GM12878 (cell line): ENCODE results near the gene ADGRV1. TPM values are rescaled to one million over a fixed set of nuclear protein-coding genes. Genes with fewer than 3 reads are reported as not detected.

Experiments
- ATAC-seq: fragments of 200-7000 bp; cut with Tn5 transposase; 3 replicates; pipeline ENCODE4 v1.9.1; 2020; ENCODE audit warnings: mild to moderate bottlenecking, moderate library complexity
- BruUV-seq: library from RNA; stranded (reverse); fragments of 400-500 nt; replicated peaks from 2 replicates; lab custom pipeline; 2021; lab: Mats Ljungman, UMichigan
- CTCF ChIA-PET: fragments of 300-600 bp; sonication (Branson Sonifier 250); formaldehyde crosslinking; extraction: SDS; loops from one replicate; lab custom pipeline; 2021; ENCODE audit warnings: inconsistent platforms; lab: Yijun Ruan, JAX
- POLR2A ChIA-PET: fragments of 350-600 bp; formaldehyde crosslinking; extraction: SDS; loops from one replicate; lab custom pipeline; 2021; ENCODE audit warnings: inconsistent platforms; lab: Charles Lee
- RAD21 ChIA-PET: fragments of 300-600 bp; sonication (Branson Sonifier 250); formaldehyde crosslinking; loops from one replicate; lab custom pipeline; 2023; ENCODE audit warnings: antibody characterized with exemption; ENCODE audit not compliant: unreplicated experiment; lab: Charles Lee
- SMC1A ChIA-PET: fragments of 300-600 bp; sonication (Branson Sonifier 250); formaldehyde crosslinking; loops from one replicate; lab custom pipeline; 2023; ENCODE audit not compliant: unreplicated experiment, uncharacterized antibody; lab: Charles Lee
- DNase-seq: peaks from one replicate; pipeline ENCODE4 v3.0.0-alpha.2; 2011; ENCODE audit warnings: low read depth, low spot score
- FAIRE-seq: peaks from 3 replicates; lab custom pipeline; 2011; peaks lifted over from hg19 to GRCh38; lab: Jason Lieb, UNC
- H2AFZ ChIP-seq: 2 replicates; pipeline ENCODE4 v1.6.0; 2011; ENCODE audit warnings: low read depth, low read length, control low read depth; ENCODE audit not compliant: control insufficient read depth
- H3K27ac ChIP-seq: 2 replicates; pipeline ENCODE4 v1.5.1; 2011; ENCODE audit warnings: control low read depth; ENCODE audit not compliant: control insufficient read depth, insufficient read depth
- H3K27me3 ChIP-seq, 2 experiments: replicated peaks in 1 of 2; 2 replicates each; pipeline versions ENCODE4 v1.6.0 to v1.6.1; 2011; ENCODE audit warnings: low read length in 1 of 2; ENCODE audit not compliant: control insufficient read depth in 2 of 2, insufficient read depth in 2 of 2
- H3K36me3 ChIP-seq, 2 experiments: 2 replicates each; pipeline ENCODE4 v1.5.1; 2011; ENCODE audit warnings: low read length in 1 of 2; ENCODE audit not compliant: control insufficient read depth in 2 of 2, insufficient read depth in 2 of 2
- H3K4me1 ChIP-seq: 2 replicates; pipeline ENCODE4 v1.6.1; 2011; ENCODE audit warnings: mild to moderate bottlenecking, low read length, moderate library complexity, mixed read lengths; ENCODE audit not compliant: control insufficient read depth, insufficient read depth
- H3K4me2 ChIP-seq: 2 replicates; pipeline ENCODE4 v1.6.0; 2011; ENCODE audit warnings: control low read depth; ENCODE audit not compliant: control insufficient read depth, insufficient read depth
- H3K4me3 ChIP-seq: fragments of 200-600 bp; sonication (generic); 2 replicates; pipeline ENCODE4 v1.5.1; 2016
- H3K79me2 ChIP-seq: 2 replicates; pipeline ENCODE4 v1.6.0; 2011; ENCODE audit warnings: low read length; ENCODE audit not compliant: control insufficient read depth, insufficient read depth
- H3K9ac ChIP-seq: 2 replicates; pipeline ENCODE4 v1.8.0; 2011; ENCODE audit warnings: low read length, control low read depth, mixed read lengths; ENCODE audit not compliant: control insufficient read depth, insufficient read depth
- H3K9me3 ChIP-seq: replicated peaks from 3 replicates; pipeline ENCODE4 v1.5.1; 2011; ENCODE audit warnings: mild to moderate bottlenecking, low read length; ENCODE audit not compliant: control insufficient read depth, insufficient read depth
- H4K20me1 ChIP-seq: 2 replicates; pipeline ENCODE4 v1.6.0; 2011; ENCODE audit not compliant: control insufficient read depth, insufficient read depth
- ATF3 ChIP-seq: IDR thresholded peaks from 2 replicates; pipeline ENCODE4 v1.6.1; 2011; ENCODE audit warnings: low read depth, mild to moderate bottlenecking, low read length, moderate library complexity, borderline replicate concordance; ENCODE audit errors: extremely low read depth
- BCLAF1 ChIP-seq: fragments of 450-650 bp; IDR thresholded peaks from 2 replicates; pipeline ENCODE4 v1.6.1; 2017; ENCODE audit warnings: antibody characterized with exemption, mild to moderate bottlenecking, moderate library complexity
- CEBPB ChIP-seq, 2 experiments: fragments of 150-350 bp in 1 of 2; IDR thresholded peaks; 2 replicates each; pipeline ENCODE4 v1.6.1; 2012 to 2014; ENCODE audit warnings: low read depth in 2 of 2, low read length in 2 of 2, borderline replicate concordance in 1 of 2, inconsistent platforms in 1 of 2
- HSF1 ChIP-seq: fragments of 150-350 bp; IDR thresholded peaks from 2 replicates; pipeline ENCODE4 v1.6.1; 2014; ENCODE audit warnings: mild to moderate bottlenecking, low read depth, low read length
- KAT2A ChIP-seq: conservative IDR thresholded peaks from 2 replicates; pipeline ENCODE4 v1.6.1; 2011; ENCODE audit warnings: low read depth, low read length; ENCODE audit not compliant: control insufficient read depth
- NRF1 ChIP-seq: conservative IDR thresholded peaks from 2 replicates; pipeline ENCODE4 v1.6.1; 2011; ENCODE audit warnings: mild to moderate bottlenecking, low read depth, low read length, improper control_type of control experiment
- POLR2AphosphoS5 ChIP-seq: IDR thresholded peaks from 2 replicates; pipeline ENCODE4 v1.6.1; 2011; ENCODE audit warnings: mild to moderate bottlenecking, low read length, inconsistent platforms
- RUNX3 ChIP-seq: IDR thresholded peaks from 2 replicates; pipeline ENCODE4 v1.6.1; 2012; ENCODE audit warnings: low read length, inconsistent platforms
- TCF12 ChIP-seq: IDR thresholded peaks from 2 replicates; pipeline ENCODE4 v1.6.1; 2011; ENCODE audit warnings: low read depth, mild to moderate bottlenecking, low read length
- WRNIP1 ChIP-seq: IDR thresholded peaks from 2 replicates; pipeline ENCODE4 v1.6.1; 2011; ENCODE audit warnings: low read depth, low read length, improper control_type of control experiment, borderline replicate concordance
- ZBTB4 ChIP-seq: fragments of 450-650 bp; formaldehyde crosslinking; IDR thresholded peaks from 2 replicates; pipeline ENCODE4 v1.4.0; 2022; ENCODE audit warnings: mild to moderate bottlenecking, moderate library complexity
- WGBS: methylation state at CpG from one replicate; pipeline ENCODE4 v1.1.6; 2016; ENCODE audit warnings: low lambda C conversion rate; ENCODE audit not compliant: insufficient replicate concordance, insufficient coverage; ENCODE audit errors: missing lambda C conversion rate; 5-methylcytosine and 5-hydroxymethylcytosine counted together
- in situ Hi-C: fragments of 300-500 bp; cut with MboI; formaldehyde crosslinking; loops from 9 replicates; pipeline ENCODE4 v1.14.3; 2018; ENCODE audit warnings: mixed read lengths
- intact Hi-C: fragments of 100-400 bp; cut with micrococcal nuclease; formaldehyde crosslinking; loops from one replicate; pipeline ENCODE4 v1.14.2; 2022; ENCODE audit not compliant: unreplicated experiment
- polyA plus RNA-seq, 11 experiments: library from polyadenylated mRNA; depleted of rRNA in 4 of 11; unstranded in 6 of 11; stranded (reverse) in 5 of 11; fragments of >200 nt; fragmentation: Nextera tagmentation in 4 of 11; fragmentation: Illumina TruSeq in 1 of 11; extraction: Ambion mirVana in 4 of 11; extraction: Trizol in 1 of 11; gene quantifications; 1 replicate in 1 of 11; 2 replicates in 10 of 11; pipeline versions ENCODE4 v1.2.1 to v1.2.3, GENCODE V29; 2011 to 2016; ENCODE audit warnings: inconsistent platforms in 2 of 11, missing spikeins in 2 of 11, low read depth in 1 of 11
- total RNA-seq, 4 experiments: library from RNA; depleted of rRNA in 3 of 4; stranded (reverse); fragments of >200 nt in 3 of 4; fragmentation: Illumina TruSeq in 1 of 4; extraction: Trizol in 1 of 4; gene quantifications; 2 replicates each; pipeline versions ENCODE4 v1.2.1 to v1.2.3, GENCODE V29; 2013 to 2021
- TF ChIP-seq, protein P1 (sequence below): fragments of 450-650 bp; IDR thresholded peaks from 2 replicates; pipeline ENCODE4 v1.6.1; 2017; ENCODE audit warnings: mild to moderate bottlenecking, low read depth, inconsistent platforms; ENCODE audit not compliant: poor library complexity, severe bottlenecking

Gene ADGRV1
- total and polyA plus RNA-seq, 10 of the 15 experiments (the other 5 are each of a cell fraction or from before 2014, with no cell fraction given), result 0.04 to 8.1 (median 0.16) TPM; not detected in 1

DNA sequence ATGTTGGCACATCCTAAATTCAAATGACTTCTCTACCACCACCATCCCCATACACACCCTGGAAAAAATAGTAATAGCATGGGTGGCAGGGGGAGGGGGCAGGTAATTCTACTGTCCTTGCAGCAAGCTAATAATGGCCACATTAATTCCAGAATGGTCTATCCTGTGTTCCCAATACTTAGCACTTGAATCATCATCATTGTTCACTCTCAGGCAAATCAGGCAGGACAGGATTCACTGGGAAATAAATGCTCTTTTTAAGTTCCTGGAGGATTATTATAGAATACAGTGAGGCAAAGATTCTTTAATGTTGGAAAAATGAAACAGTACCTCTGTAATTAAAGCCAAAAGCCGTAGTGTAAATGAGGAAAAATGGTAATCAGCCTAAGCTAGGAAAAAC lies 570.0 kb downstream of the ADGRV1 start (continued):
- TF ChIP-seq, protein P1, sequence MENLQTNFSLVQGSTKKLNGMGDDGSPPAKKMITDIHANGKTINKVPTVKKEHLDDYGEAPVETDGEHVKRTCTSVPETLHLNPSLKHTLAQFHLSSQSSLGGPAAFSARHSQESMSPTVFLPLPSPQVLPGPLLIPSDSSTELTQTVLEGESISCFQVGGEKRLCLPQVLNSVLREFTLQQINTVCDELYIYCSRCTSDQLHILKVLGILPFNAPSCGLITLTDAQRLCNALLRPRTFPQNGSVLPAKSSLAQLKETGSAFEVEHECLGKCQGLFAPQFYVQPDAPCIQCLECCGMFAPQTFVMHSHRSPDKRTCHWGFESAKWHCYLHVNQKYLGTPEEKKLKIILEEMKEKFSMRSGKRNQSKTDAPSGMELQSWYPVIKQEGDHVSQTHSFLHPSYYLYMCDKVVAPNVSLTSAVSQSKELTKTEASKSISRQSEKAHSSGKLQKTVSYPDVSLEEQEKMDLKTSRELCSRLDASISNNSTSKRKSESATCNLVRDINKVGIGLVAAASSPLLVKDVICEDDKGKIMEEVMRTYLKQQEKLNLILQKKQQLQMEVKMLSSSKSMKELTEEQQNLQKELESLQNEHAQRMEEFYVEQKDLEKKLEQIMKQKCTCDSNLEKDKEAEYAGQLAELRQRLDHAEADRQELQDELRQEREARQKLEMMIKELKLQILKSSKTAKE, result no peak
- TF ChIP-seq RUNX3, result no peak

DNA sequence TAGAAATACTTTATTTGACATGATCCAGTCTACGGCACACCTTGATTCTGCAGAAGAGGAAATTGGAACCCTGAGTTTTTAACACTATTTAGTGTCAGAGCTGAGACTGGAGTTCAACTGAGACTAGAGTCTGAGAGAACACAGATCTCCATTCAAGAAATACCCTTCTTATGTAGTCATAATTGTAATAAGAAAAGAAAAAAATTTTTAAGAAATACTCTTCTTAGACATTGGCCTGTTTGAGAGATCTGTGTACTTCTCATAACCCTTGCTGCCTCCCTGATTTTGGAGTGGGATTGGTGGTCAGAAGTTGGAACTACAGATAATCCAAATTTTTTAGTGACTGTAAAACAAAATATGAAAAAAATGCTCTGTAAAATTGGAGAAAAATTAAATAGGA lies 571.2 kb downstream of the ADGRV1 start:
- DNase-seq, result no peak
- ChIA-PET POLR2A (interaction anchor here (0.6 kb wide), 1 partner anchor 250 kb away, joined by 3 read pairs; no protein-coding TSS in a partner anchor), RAD21 (no interaction called here), SMC1A (no interaction called here), CTCF (interaction anchor here (1.0 kb wide), 1 partner anchor 293 kb away, joined by 3 read pairs; no protein-coding TSS in a partner anchor)
- Histone ChIP-seq H3K4me3 (no peak overlapping the region), H3K9ac (no peak overlapping the region), H3K36me3 (no peaks in the 10 kb centered on the region), H3K27me3 (no peaks in the 10 kb centered on the region), H3K4me1 (no peaks in the 10 kb centered on the region), H4K20me1 (no peaks in the 10 kb centered on the region), H2AFZ (no peak overlapping the region), H3K4me2 (no peak overlapping the region), H3K79me2 (no peaks in the 10 kb centered on the region), H3K9me3 (no peaks in the 10 kb centered on the region), H3K27ac (no peak overlapping the region)
- in situ Hi-C loops (no loop called here), intact Hi-C loops (no loop called here)
- WGBS, result 91% methylated on average over 1 of the region's 1 CpG
- FAIRE-seq, result no peak
- no peak for ATAC-seq
- BruUV-seq, result no TSS peak
- no peak for TF ChIP-seq TCF12
- TF ChIP-seq WRNIP1, result no peak
- no peak for TF ChIP-seq POLR2AphosphoS5
- no peak for TF ChIP-seq BCLAF1
- TF ChIP-seq ZBTB4 (CRISPR knock-in tag), result no peak
- TF ChIP-seq NRF1, result no peak
- TF ChIP-seq KAT2A, result no peak
- TF ChIP-seq CEBPB (IDR thresholded peaks at IDR 0.05; ENCODE audit: borderline replicate concordance in 1 of 2, low read depth in 2 of 2, low read length in 2 of 2), result no peak
- no peak for TF ChIP-seq ATF3
- no peak for TF ChIP-seq HSF1
